ENCODE data around the gene SEBOX.

DNA sequence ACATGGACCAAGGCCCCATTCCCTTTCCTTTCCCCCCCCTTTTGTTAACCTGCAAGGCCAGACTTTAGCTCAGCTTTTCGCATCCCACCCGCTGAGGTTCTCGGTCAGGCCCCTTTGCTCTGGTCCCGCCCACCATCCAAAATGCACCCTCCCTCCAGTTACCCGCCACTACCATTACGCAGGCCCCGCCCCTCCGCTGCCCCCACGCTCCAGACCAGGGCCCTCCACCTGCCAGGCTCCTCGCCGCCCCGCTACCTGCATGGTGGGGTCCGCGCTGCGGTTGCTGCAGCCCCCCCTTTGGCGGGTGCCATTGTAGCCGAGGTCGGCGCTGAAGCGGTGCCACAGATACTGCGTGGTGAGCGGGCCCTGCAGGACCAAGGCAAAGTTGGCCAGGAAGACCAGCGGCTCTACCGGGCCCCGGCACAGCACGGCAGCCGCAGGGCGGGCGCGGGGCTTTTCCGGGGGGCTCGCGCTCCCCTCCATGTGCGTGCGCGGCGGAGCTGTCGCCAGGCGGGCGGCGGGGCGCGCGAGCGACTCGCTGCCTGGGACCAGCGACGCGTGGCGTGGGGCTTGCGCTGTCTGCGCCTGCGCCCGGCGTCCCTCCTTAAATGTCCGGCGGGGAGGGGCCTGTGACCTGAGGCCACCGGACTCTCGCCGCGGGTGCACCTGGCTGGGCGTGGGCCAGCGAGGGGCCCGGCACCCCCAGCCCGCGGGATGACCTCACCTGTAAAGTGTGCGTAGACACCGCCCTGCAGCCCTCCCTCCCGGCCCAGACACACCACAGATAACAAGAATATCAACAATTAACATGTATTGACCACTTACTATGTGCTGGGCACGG, 40.9 kb upstream of the SEBOX start, which contains the start of gene SLC46A1:
- TF ChIP-seq CTCF (IDR thresholded peaks at IDR 0.05 in 4 of 5, conservative IDR thresholded peaks at IDR 0.05 in 1 of 5) (no peak), POLR2A (IDR thresholded peaks at IDR 0.05) (no peak)

Measured in gastrocnemius medialis (tissue), 4 donors.